K562 (cell line): ENCODE results near the gene PON3. TPM values are rescaled to one million over a fixed set of nuclear protein-coding genes. Genes with fewer than 3 reads are reported as not detected.

Experiments used
- ARHGAP35 ChIP-seq: fragments of 450-650 bp; IDR thresholded peaks from 2 replicates; pipeline ENCODE4 v1.6.1; 2018; ENCODE audit not compliant: partially characterized antibody
- BCL6 ChIP-seq: fragments of 250-450 bp; sonication (Bioruptor Pico); IDR thresholded peaks from 2 replicates; pipeline ENCODE4 v1.4.0; 2020
- BRD9 ChIP-seq: fragments of 450-650 bp; IDR thresholded peaks from 2 replicates; pipeline ENCODE4 v1.6.1; 2018; ENCODE audit warnings: low read depth; ENCODE audit not compliant: partially characterized antibody
- CBFA2T2 ChIP-seq: fragments of 450-650 bp; conservative IDR thresholded peaks from 2 replicates; pipeline ENCODE4 v1.6.1; 2017; ENCODE audit warnings: mild to moderate bottlenecking
- CCNT2 ChIP-seq: IDR thresholded peaks from 2 replicates; pipeline ENCODE4 v1.6.1; 2011; ENCODE audit warnings: borderline replicate concordance, low read depth, mild to moderate bottlenecking, moderate library complexity, mixed read lengths, low read length; ENCODE audit not compliant: insufficient read length; ENCODE audit errors: extremely low read depth
- FOXP1 ChIP-seq: sonication (generic); formaldehyde crosslinking; IDR thresholded peaks from 2 replicates; pipeline ENCODE4 v1.8.0; 2022; ENCODE audit warnings: mild to moderate bottlenecking, missing genetic modification reagents
- HDAC3 ChIP-seq: fragments of 450-650 bp; IDR thresholded peaks from 2 replicates; pipeline ENCODE4 v1.6.1; 2018; ENCODE audit warnings: borderline replicate concordance, mild to moderate bottlenecking, moderate library complexity; ENCODE audit not compliant: partially characterized antibody
- KDM1A ChIP-seq, 2 experiments: fragments of 450-650 bp; IDR thresholded peaks; 2 replicates each; pipeline ENCODE4 v1.6.1; 2016; ENCODE audit warnings: mild to moderate bottlenecking in 2 of 2
- MXI1 ChIP-seq: IDR thresholded peaks from 2 replicates; pipeline ENCODE4 v1.6.1; 2011; ENCODE audit warnings: low read depth, mild to moderate bottlenecking, improper control_type of control experiment, low read length
- NFE2 ChIP-seq: IDR thresholded peaks from 2 replicates; pipeline ENCODE4 v1.6.1; 2014; ENCODE audit warnings: antibody characterized with exemption, low read depth
- PURB ChIP-seq: sonication (generic); formaldehyde crosslinking; IDR thresholded peaks from 2 replicates; pipeline ENCODE4 v1.9.0; 2021; ENCODE audit warnings: low read depth, mild to moderate bottlenecking, missing genetic modification reagents
- RHOXF2B ChIP-seq: fragments of 250-450 bp; sonication (Bioruptor Pico); conservative IDR thresholded peaks from 2 replicates; pipeline ENCODE4 v1.5.1; 2021
- SAFB2 ChIP-seq: fragments of 200-400 bp; formaldehyde crosslinking; IDR thresholded peaks from 2 replicates; pipeline ENCODE4 v1.6.1; 2018; ENCODE audit warnings: borderline replicate concordance, low read length, low read depth, moderate library complexity; ENCODE audit not compliant: severe bottlenecking
- SOX6 ChIP-seq: fragments of 450-650 bp; IDR thresholded peaks from 2 replicates; pipeline ENCODE4 v1.6.1; 2014; ENCODE audit warnings: mild to moderate bottlenecking
- STAT5A ChIP-seq: IDR thresholded peaks from 2 replicates; pipeline ENCODE4 v1.6.1; 2012; ENCODE audit warnings: low read length, inconsistent platforms, borderline replicate concordance
- YY1 ChIP-seq, 3 experiments: IDR thresholded peaks; 2 replicates each; pipeline ENCODE4 v1.6.1; 2011; ENCODE audit warnings: low read length in 2 of 3, mild to moderate bottlenecking in 2 of 3, moderate library complexity in 2 of 3, borderline replicate concordance in 1 of 3, control low read depth in 1 of 3, low read depth in 1 of 3; ENCODE audit not compliant: insufficient read depth in 3 of 3, insufficient replicate concordance in 2 of 3, control insufficient read depth in 1 of 3, insufficient read length in 1 of 3; ENCODE audit errors: extremely low read depth in 1 of 3
- ZNF76 ChIP-seq: fragments of 250-450 bp; sonication (Bioruptor Pico); IDR thresholded peaks from 2 replicates; pipeline ENCODE4 v1.4.0; 2020; ENCODE audit warnings: mild to moderate bottlenecking, moderate library complexity, borderline replicate concordance
- polyA plus RNA-seq, 8 experiments: library from polyadenylated mRNA; depleted of rRNA in 4 of 8; stranded (reverse) in 5 of 8; unstranded in 3 of 8; fragments of >200 nt; fragmentation: Nextera tagmentation in 2 of 8; fragmentation: Illumina TruSeq in 1 of 8; extraction: Ambion mirVana in 2 of 8; extraction: Trizol in 1 of 8; gene quantifications; 2 replicates each; pipeline versions ENCODE4 v1.2.1 to v1.2.3, GENCODE V29; 2011 to 2014; ENCODE audit warnings: inconsistent platforms in 1 of 8, missing spikeins in 1 of 8
- total RNA-seq, 7 experiments: library from RNA; depleted of rRNA in 6 of 7; stranded (reverse); fragments of >200 nt in 6 of 7; fragmentation: Illumina TruSeq in 2 of 7; extraction: Trizol in 2 of 7; gene quantifications; 2 replicates each; pipeline versions ENCODE4 v1.2.1 to v1.2.3, GENCODE V29; 2011 to 2021; ENCODE audit warnings: low replicate concordance in 1 of 7
- TF ChIP-seq, protein P1 (sequence below), 2 experiments: fragments of 450-650 bp in 1 of 2; IDR thresholded peaks; 2 replicates each; pipeline ENCODE4 v1.6.1; 2011 to 2017; ENCODE audit warnings: low read depth in 2 of 2, antibody characterized with exemption in 1 of 2, borderline replicate concordance in 1 of 2, low read length in 1 of 2, mild to moderate bottlenecking in 1 of 2, mixed read lengths in 1 of 2; ENCODE audit not compliant: control insufficient read depth in 1 of 2
- TF ChIP-seq, protein P2 (sequence below), 2 experiments: IDR thresholded peaks; 2 replicates each; pipeline ENCODE4 v1.6.1; 2011; ENCODE audit warnings: borderline replicate concordance in 1 of 2, control low read depth in 1 of 2, low read depth in 1 of 2, low read length in 1 of 2, mild to moderate bottlenecking in 1 of 2, mixed read lengths in 1 of 2, moderate library complexity in 1 of 2; ENCODE audit not compliant: insufficient read depth in 1 of 2, insufficient read length in 1 of 2, poor library complexity in 1 of 2, severe bottlenecking in 1 of 2; ENCODE audit errors: extremely low read depth in 1 of 2
- TF ChIP-seq, protein P3 (sequence below): fragments of 450-650 bp; IDR thresholded peaks from 2 replicates; pipeline ENCODE4 v1.7.0; 2016; ENCODE audit warnings: borderline replicate concordance

The PON3 gene
- total and polyA plus RNA-seq, 9 of the 15 experiments (the other 6 are each of a cell fraction or from before 2014, with no cell fraction given), result 0.15 to 0.38 (median 0.18) TPM; not detected in 6

DNA sequence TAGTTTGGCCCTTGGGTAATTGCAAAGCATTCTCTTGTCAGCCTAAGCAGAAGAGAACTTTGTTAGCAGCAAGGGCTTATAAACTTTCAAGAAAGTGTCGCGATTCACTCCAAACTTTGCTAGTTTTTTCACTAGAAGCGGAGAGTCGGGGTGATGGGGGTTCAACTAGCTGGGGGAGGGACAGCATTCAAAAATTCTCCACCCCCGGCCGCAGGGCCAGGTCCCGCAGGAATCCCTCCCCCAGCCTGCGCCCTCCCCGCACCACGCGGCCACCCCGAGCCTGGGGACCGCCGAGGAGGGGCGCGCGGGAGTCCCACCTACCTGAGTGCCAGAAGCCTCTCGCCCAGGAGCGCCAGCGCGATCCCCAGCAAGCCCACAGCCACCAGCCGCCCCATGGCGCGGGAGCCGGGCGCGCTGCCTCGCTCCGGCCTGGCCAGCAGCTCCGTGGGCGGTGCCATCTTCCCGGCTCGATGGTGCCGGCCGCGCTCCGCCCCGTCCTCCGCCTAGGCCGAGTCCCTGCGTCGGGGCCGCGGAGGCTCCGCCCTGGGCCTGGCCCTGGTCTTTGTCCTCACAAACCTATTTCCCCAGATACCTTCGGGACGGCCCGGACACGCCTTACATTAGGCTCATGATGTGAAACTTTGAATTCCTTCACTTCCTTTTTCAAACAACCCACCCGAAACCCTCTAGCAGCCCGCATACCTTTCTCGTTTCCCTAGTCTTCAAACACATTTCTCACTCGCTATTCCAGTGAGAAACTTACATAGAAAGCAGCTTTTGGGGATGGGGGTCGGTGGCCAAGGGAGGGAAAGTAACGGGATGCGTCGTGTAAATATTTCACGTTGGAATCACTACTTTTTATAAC is 38.6 kb upstream of the PON3 start, which contains the start of gene PON2 (continued):
- TF ChIP-seq, protein P1, sequence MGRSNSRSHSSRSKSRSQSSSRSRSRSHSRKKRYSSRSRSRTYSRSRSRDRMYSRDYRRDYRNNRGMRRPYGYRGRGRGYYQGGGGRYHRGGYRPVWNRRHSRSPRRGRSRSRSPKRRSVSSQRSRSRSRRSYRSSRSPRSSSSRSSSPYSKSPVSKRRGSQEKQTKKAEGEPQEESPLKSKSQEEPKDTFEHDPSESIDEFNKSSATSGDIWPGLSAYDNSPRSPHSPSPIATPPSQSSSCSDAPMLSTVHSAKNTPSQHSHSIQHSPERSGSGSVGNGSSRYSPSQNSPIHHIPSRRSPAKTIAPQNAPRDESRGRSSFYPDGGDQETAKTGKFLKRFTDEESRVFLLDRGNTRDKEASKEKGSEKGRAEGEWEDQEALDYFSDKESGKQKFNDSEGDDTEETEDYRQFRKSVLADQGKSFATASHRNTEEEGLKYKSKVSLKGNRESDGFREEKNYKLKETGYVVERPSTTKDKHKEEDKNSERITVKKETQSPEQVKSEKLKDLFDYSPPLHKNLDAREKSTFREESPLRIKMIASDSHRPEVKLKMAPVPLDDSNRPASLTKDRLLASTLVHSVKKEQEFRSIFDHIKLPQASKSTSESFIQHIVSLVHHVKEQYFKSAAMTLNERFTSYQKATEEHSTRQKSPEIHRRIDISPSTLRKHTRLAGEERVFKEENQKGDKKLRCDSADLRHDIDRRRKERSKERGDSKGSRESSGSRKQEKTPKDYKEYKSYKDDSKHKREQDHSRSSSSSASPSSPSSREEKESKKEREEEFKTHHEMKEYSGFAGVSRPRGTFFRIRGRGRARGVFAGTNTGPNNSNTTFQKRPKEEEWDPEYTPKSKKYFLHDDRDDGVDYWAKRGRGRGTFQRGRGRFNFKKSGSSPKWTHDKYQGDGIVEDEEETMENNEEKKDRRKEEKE (IDR thresholded peaks at IDR 0.05; ENCODE audit: borderline replicate concordance in 1 of 2, control insufficient read depth in 1 of 2, low read depth in 2 of 2, low read length in 1 of 2), result 0 out of 4 replicates have a peak, but pooled peaks of 1 of the 2 experiments have one; percentile 49
- TF ChIP-seq RHOXF2B, result no peak
- peak; percentile 58 to 92 (median 86) for TF ChIP-seq YY1 (IDR thresholded peaks at IDR 0.05; ENCODE audit: borderline replicate concordance in 1 of 3, control insufficient read depth in 1 of 3, extremely low read depth in 1 of 3, insufficient read depth in 3 of 3, insufficient read length in 1 of 3, insufficient replicate concordance in 2 of 3, low read depth in 1 of 3, low read length in 2 of 3)
- peak; percentile 43; the same call in 1 of the 2 replicates for TF ChIP-seq SOX6
- no peak for TF ChIP-seq KDM1A (IDR thresholded peaks at IDR 0.05)
- no peak for TF ChIP-seq PURB
- TF ChIP-seq ZNF76 (CRISPR knock-in tag), result no peak
- TF ChIP-seq STAT5A, result no peak
- no peak for TF ChIP-seq MXI1
- TF ChIP-seq, protein P2, sequence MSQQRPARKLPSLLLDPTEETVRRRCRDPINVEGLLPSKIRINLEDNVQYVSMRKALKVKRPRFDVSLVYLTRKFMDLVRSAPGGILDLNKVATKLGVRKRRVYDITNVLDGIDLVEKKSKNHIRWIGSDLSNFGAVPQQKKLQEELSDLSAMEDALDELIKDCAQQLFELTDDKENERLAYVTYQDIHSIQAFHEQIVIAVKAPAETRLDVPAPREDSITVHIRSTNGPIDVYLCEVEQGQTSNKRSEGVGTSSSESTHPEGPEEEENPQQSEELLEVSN (IDR thresholded peaks at IDR 0.05; ENCODE audit: borderline replicate concordance in 1 of 2, extremely low read depth in 1 of 2, insufficient read depth in 1 of 2, insufficient read length in 1 of 2, low read depth in 1 of 2, low read length in 1 of 2, poor library complexity in 1 of 2, severe bottlenecking in 1 of 2), result peak; percentile 67 to 71
- peak; percentile 10 for TF ChIP-seq BRD9
- TF ChIP-seq HDAC3, result no peak
- peak; percentile 80; the same call in 1 of the 2 replicates for TF ChIP-seq FOXP1 (CRISPR knock-in tag)
- no peak for TF ChIP-seq BCL6 (CRISPR knock-in tag)
- TF ChIP-seq ARHGAP35, result no peak
- TF ChIP-seq CCNT2, result peak; percentile 87
- TF ChIP-seq, protein P3, sequence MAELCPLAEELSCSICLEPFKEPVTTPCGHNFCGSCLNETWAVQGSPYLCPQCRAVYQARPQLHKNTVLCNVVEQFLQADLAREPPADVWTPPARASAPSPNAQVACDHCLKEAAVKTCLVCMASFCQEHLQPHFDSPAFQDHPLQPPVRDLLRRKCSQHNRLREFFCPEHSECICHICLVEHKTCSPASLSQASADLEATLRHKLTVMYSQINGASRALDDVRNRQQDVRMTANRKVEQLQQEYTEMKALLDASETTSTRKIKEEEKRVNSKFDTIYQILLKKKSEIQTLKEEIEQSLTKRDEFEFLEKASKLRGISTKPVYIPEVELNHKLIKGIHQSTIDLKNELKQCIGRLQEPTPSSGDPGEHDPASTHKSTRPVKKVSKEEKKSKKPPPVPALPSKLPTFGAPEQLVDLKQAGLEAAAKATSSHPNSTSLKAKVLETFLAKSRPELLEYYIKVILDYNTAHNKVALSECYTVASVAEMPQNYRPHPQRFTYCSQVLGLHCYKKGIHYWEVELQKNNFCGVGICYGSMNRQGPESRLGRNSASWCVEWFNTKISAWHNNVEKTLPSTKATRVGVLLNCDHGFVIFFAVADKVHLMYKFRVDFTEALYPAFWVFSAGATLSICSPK, result no peak
- no peak for TF ChIP-seq CBFA2T2
- TF ChIP-seq SAFB2, result no peak
- no peak for TF ChIP-seq NFE2
